GM12892 (cell line): ENCODE results near the gene CBR3.

ENCODE experiments used
- POLR2A ChIP-seq: IDR thresholded peaks from 2 replicates; pipeline ENCODE4 v1.6.1; 2011; ENCODE audit warnings: low read depth, low read length, control low read depth
- TAF1 ChIP-seq: IDR thresholded peaks from 2 replicates; pipeline ENCODE4 v1.6.1; 2011; ENCODE audit warnings: low read depth, mild to moderate bottlenecking, control low read depth, low read length, borderline replicate concordance

- TF ChIP-seq TAF1 (no peak), POLR2A (no peak)
Measured at GRCh38 chr21:36193200-36193599, 58.3 kb downstream of the CBR3 start.
